Stimulated activated naive CD8-positive, alpha-beta T cell treated with anti-CD3 and anti-CD28 coated beads, Interleukin-15, amount 100 ng/mL, for 72 hours (primary cell): ENCODE results near the gene PLCL2.

Experiments used
- ATAC-seq: fragments of 150-1000 bp; cut with Tn5 transposase; 2 replicates; pipeline ENCODE4 v1.10.0; 2021; ENCODE audit warnings: mild to moderate bottlenecking, moderate library complexity
- DNase-seq, 2 donors: peaks; one replicate each; pipeline ENCODE4 v3.0.0; 2021 to 2022
- H3K27ac Mint-ChIP-seq, 2 donors: one replicate each; pipeline ENCODE4 v1.8.0; 2022; ENCODE audit warnings: mild to moderate bottlenecking in 2 of 2, mixed read lengths in 2 of 2, moderate library complexity in 2 of 2
- H3K27me3 Mint-ChIP-seq: one replicate; pipeline ENCODE4 v1.8.0; 2022; ENCODE audit warnings: mixed read lengths
- H3K4me1 Mint-ChIP-seq: one replicate; pipeline ENCODE4 v1.8.0; 2022; ENCODE audit warnings: mild to moderate bottlenecking, mixed read lengths
- H3K4me3 Mint-ChIP-seq, 2 donors: one replicate each; pipeline ENCODE4 v1.8.0; 2022; ENCODE audit warnings: mild to moderate bottlenecking in 2 of 2, mixed read lengths in 2 of 2, moderate library complexity in 1 of 2
- H3K9me3 Mint-ChIP-seq, 2 donors: one replicate each; pipeline ENCODE4 v1.8.0; 2022; ENCODE audit warnings: mixed read lengths in 2 of 2

Gene PLCL2

DNA sequence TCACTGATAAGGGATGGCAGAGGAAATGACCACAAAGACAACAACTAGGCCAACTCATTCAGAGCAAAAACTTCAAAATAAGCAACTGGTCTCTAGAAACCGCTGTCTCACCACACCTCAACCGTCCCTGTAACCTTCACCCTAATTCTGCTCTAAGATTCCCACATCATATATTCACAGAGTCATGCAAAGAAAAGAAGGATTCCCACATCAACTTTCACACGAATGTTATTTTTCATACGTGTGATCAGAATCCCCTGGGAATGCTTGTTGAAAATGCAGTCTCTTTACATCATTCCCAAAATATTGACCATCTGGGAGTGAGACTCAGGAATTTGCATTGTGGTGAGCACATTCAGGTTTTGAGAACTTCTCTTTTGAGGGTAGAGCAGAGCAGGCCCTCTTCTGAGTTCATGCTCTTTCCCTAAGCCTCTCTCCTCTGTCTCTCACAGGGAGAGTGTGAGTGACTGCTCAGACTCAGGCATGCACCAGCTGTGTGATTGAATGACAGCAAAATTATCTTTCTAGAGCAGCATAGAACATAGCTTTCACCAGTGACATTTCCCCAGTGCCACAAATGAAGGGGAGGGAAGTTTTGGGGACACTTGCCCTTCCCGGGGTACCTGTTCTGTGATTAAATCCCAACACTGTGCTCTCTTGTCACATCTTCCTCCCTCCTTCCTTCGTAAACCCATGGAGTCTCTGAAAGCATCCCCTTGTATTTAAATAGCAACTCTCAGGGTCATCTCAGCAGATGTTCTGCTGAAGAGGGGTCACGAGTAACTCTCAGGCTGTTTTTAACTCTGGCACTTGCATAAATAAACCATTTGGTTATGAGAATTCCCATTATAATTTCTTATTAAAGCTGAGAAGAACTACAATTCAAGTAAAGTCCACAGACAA lies 170.9 kb downstream of the PLCL2 start:
- Mint-ChIP-seq H3K9me3 (peaks cover 4 to 22% of the 10 kb centered on the region in 2 donors), H3K27ac (peak overlapping the region in 1 of 2 donors; percentile 16), H3K27me3 (no peaks in the 10 kb centered on the region), H3K4me1 (peaks cover 20% of the 10 kb centered on the region), H3K4me3 (no peak overlapping the region)
- DNase-seq (no peak), ATAC-seq (no peak)

DNA sequence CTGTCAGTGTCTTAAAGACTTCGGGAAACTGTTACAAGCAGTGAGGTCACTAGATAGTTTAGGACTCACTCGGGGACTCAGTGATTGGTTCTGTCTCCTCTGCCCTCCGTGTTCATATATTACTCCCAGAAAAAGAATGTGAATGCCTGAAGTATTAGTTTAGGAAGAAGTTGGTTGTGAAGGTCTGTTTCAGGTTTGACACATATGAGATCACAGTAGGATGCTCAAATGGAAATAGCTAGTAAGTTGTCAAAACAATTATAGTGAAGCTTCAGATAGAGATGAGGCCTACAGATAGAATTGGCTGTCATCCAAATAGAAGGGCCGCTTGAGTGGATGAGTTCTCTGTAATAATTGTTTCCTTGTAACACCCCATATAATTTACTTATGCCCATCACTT lies 172.6 kb downstream of the PLCL2 start:
- ATAC-seq = no peak
- no peak for DNase-seq
- peaks cover 0 to 16% of the 10 kb centered on the region in 2 donors for H3K9me3 Mint-ChIP-seq
- no peak overlapping the region for H3K4me3 Mint-ChIP-seq
- peaks cover 20% of the 10 kb centered on the region for H3K4me1 Mint-ChIP-seq
- no peak overlapping the region for H3K27ac Mint-ChIP-seq
- no peaks in the 10 kb centered on the region for H3K27me3 Mint-ChIP-seq

GRCh38 chr3:17059989-17060550 lies 175.3 kb downstream of the PLCL2 start:
- no peak overlapping the region for H3K4me3 Mint-ChIP-seq
- ATAC-seq (no peak), DNase-seq (no peak)
- no peaks in the 10 kb centered on the region for H3K27me3 Mint-ChIP-seq
- H3K4me1 Mint-ChIP-seq = peaks cover 10% of the 10 kb centered on the region
- H3K9me3 Mint-ChIP-seq = no peaks in the 10 kb centered on the region
- H3K27ac Mint-ChIP-seq = no peak overlapping the region

DNA sequence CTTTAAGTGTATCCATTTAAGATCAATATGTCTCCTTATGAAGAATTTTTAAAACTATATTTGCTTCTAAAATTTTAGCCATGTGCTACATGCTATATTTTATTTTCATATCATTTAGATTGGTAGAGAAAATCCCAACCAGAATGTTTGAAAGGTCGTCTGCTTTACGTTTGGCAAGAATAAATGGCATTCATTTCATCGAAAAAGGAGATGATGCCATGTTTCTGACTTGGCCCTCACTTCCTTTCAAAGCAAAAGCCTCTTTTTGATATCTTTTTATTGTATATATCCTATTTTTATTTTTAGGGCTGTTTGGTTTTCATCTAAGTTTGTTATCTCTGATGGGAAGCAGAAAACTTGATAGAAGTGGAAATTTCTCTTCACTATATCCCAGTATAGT lies 176.2 kb downstream of the PLCL2 start:
- Mint-ChIP-seq H3K9me3 (no peaks in the 10 kb centered on the region), H3K27ac (no peak overlapping the region), H3K4me3 (no peak overlapping the region), H3K4me1 (peaks cover 12% of the 10 kb centered on the region), H3K27me3 (no peaks in the 10 kb centered on the region)
- ATAC-seq = no peak
- no peak for DNase-seq

- peaks cover 13% of the 10 kb centered on the region for H3K4me1 Mint-ChIP-seq
- DNase-seq (no peak), ATAC-seq (no peak)
- no peaks in the 10 kb centered on the region for H3K9me3 Mint-ChIP-seq
- no peak overlapping the region for H3K27ac Mint-ChIP-seq
- H3K27me3 Mint-ChIP-seq = no peaks in the 10 kb centered on the region
- no peak overlapping the region for H3K4me3 Mint-ChIP-seq
Measured at GRCh38 chr3:17062736-17063135, 178.0 kb downstream of the PLCL2 start.

GRCh38 chr3:17063596-17063995 lies 178.8 kb downstream of the PLCL2 start:
- DNase-seq (no peak), ATAC-seq (no peak)
- H3K4me3 Mint-ChIP-seq = no peak overlapping the region
- no peaks in the 10 kb centered on the region for H3K27me3 Mint-ChIP-seq
- H3K4me1 Mint-ChIP-seq = peaks cover 13% of the 10 kb centered on the region
- H3K9me3 Mint-ChIP-seq = no peaks in the 10 kb centered on the region
- no peak overlapping the region for H3K27ac Mint-ChIP-seq

DNA sequence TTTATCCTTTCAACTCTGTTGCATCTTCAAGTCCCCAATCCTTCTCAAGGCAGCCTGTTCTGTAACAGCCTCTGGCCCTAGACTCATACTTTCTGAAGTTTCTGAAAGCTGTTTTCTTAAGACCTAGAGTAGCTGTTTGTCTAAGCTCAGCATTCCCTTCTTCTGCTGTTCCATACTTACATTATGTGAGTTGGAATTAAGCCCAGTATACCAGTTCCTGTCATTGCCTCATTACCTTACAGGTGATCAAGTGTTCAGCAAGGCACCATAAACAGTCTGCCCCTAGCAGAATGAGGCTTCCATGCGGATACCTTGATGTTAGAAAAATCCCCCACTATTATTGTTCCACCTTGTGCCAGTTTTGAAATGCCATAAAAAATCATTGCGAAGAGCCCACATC lies 180.6 kb downstream of the PLCL2 start:
- H3K4me1 Mint-ChIP-seq = peaks cover 16% of the 10 kb centered on the region
- H3K4me3 Mint-ChIP-seq = no peak overlapping the region
- H3K27ac Mint-ChIP-seq = no peak overlapping the region
- ATAC-seq = no peak
- no peaks in the 10 kb centered on the region for H3K9me3 Mint-ChIP-seq
- no peaks in the 10 kb centered on the region for H3K27me3 Mint-ChIP-seq
- no peak for DNase-seq

GRCh38 chr3:17065881-17066280 lies 181.1 kb downstream of the PLCL2 start:
- Mint-ChIP-seq H3K4me3 (no peak overlapping the region), H3K9me3 (no peaks in the 10 kb centered on the region), H3K27ac (peak overlapping the region in 1 of 2 donors; percentile 6), H3K4me1 (peaks cover 20% of the 10 kb centered on the region), H3K27me3 (no peaks in the 10 kb centered on the region)
- DNase-seq (no peak), ATAC-seq (no peak)

DNA sequence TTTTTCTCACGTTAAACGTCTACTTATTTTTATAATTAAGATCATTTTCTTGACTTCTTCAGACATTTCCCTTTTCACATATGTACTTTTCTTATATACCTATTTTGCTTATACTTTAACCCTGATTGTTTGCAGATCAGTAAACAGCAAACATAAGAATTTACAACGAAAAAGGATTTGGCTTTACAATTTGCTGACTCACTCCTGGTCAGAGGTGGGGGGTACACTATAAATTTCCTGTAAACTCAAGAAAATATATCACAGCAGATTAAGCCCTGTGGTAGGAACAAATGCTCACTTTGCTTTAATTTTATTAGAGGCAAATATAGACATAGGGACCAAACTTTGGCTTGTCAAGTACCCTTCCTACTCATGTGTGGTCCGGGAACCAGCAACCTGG lies 185.0 kb downstream of the PLCL2 start:
- H3K27me3 Mint-ChIP-seq = no peaks in the 10 kb centered on the region
- no peak for ATAC-seq
- H3K27ac Mint-ChIP-seq = no peak overlapping the region

GRCh38 chr3:17070161-17070959 lies 185.6 kb downstream of the PLCL2 start:
- DNase-seq = no peak
- Mint-ChIP-seq H3K4me3 (no peak overlapping the region), H3K4me1 (peaks cover 33% of the 10 kb centered on the region), H3K27ac (no peak overlapping the region), H3K27me3 (no peaks in the 10 kb centered on the region), H3K9me3 (no peaks in the 10 kb centered on the region)
- ATAC-seq = no peak

More for the DNA sequence above, 185.0 kb downstream of the PLCL2 start:
- peaks cover 29% of the 10 kb centered on the region for H3K4me1 Mint-ChIP-seq
- H3K4me3 Mint-ChIP-seq = no peak overlapping the region
- DNase-seq = no peak
- no peaks in the 10 kb centered on the region for H3K9me3 Mint-ChIP-seq

DNA sequence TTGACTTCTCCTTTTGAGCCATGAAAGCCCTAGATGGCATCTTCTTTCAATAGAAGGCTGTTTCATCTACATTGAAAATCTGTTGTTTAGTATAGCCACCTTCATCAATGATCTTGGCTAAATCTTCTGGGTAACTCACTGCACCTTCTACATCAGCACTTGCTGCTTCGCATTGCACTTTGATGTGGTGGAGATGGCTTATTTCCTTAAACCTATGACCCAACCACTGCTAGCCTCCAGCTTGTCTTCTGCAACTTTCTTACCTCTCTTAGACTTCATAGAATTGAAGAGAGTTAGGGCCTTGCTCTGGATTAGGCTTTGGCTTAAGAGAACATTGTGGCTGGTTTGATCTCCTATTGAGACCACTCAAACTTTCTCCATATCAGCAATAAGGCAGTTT lies 189.8 kb downstream of the PLCL2 start:
- H3K4me1 Mint-ChIP-seq = peaks cover 60% of the 10 kb centered on the region
- H3K27ac Mint-ChIP-seq = no peak overlapping the region
- peaks cover 0 to 5% of the 10 kb centered on the region in 2 donors for H3K9me3 Mint-ChIP-seq
- DNase-seq (no peak), ATAC-seq (peak; percentile 60)
- no peak overlapping the region for H3K4me3 Mint-ChIP-seq
- no peaks in the 10 kb centered on the region for H3K27me3 Mint-ChIP-seq

DNA sequence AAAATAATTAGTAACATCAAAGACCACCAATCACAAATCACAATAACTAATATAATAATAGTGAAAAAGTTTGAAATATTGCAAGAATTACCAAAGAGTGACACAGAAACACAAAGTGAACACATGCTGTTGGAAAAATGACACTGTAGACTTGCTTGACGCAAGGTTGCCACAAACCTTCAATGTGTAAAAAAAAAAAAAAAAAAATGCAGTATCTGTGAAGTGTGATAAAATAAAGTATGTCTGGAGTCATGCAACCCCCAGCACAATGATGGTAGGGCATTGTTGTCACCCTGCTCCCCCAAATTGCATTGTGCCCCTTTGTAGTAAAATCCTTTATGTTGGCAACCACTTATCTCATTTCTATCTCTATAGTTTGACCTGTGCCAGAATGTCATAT lies 190.6 kb downstream of the PLCL2 start:
- H3K9me3 Mint-ChIP-seq = peaks cover 0 to 5% of the 10 kb centered on the region in 2 donors
- H3K27ac Mint-ChIP-seq = no peak overlapping the region
- DNase-seq (no peak), ATAC-seq (no peak)
- H3K27me3 Mint-ChIP-seq = no peaks in the 10 kb centered on the region
- H3K4me3 Mint-ChIP-seq = no peak overlapping the region
- H3K4me1 Mint-ChIP-seq = peaks cover 65% of the 10 kb centered on the region

DNA sequence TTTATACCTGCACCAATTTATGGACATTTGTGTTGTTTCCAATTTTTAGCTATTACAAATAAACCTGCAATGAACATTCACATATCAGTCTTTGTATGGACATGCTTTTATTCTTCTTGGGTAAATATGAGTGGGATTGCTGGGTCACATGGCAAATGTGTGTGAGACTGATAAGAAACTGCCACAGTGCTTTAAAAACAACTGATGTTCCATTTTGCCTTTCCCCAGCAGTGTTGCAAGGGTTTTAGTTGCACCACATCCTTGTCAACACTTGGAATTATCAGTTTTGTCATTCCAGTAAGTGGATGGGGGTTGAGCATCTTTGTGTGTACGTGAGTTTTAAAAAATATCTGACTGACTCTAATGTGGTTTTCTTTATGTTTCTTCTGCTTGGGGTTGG lies 191.2 kb downstream of the PLCL2 start:
- no peak overlapping the region for H3K27ac Mint-ChIP-seq
- H3K27me3 Mint-ChIP-seq = no peaks in the 10 kb centered on the region
- peaks cover 65% of the 10 kb centered on the region for H3K4me1 Mint-ChIP-seq
- no peak overlapping the region for H3K4me3 Mint-ChIP-seq
- ATAC-seq (no peak), DNase-seq (no peak)
- H3K9me3 Mint-ChIP-seq = peaks cover 0 to 5% of the 10 kb centered on the region in 2 donors

- no peak overlapping the region for H3K27ac Mint-ChIP-seq
- ATAC-seq (no peak), DNase-seq (no peak)
- H3K27me3 Mint-ChIP-seq = no peaks in the 10 kb centered on the region
- peaks cover 0 to 5% of the 10 kb centered on the region in 2 donors for H3K9me3 Mint-ChIP-seq
- no peak overlapping the region for H3K4me3 Mint-ChIP-seq
- H3K4me1 Mint-ChIP-seq = peaks cover 73% of the 10 kb centered on the region
Measured at GRCh38 chr3:17076940-17077605, 192.3 kb downstream of the PLCL2 start.

GRCh38 chr3:17077606-17078005 lies 192.9 kb downstream of the PLCL2 start:
- Mint-ChIP-seq H3K4me1 (peaks cover 73% of the 10 kb centered on the region), H3K9me3 (peaks cover 0 to 5% of the 10 kb centered on the region in 2 donors), H3K4me3 (no peak overlapping the region), H3K27ac (no peak overlapping the region), H3K27me3 (no peaks in the 10 kb centered on the region)
- DNase-seq (no peak), ATAC-seq (no peak)
